ENCODE data around the gene IFT52. TPM values are rescaled to one million over a fixed set of nuclear protein-coding genes. Genes with fewer than 3 reads are reported as not detected.

Gene IFT52, protein sequence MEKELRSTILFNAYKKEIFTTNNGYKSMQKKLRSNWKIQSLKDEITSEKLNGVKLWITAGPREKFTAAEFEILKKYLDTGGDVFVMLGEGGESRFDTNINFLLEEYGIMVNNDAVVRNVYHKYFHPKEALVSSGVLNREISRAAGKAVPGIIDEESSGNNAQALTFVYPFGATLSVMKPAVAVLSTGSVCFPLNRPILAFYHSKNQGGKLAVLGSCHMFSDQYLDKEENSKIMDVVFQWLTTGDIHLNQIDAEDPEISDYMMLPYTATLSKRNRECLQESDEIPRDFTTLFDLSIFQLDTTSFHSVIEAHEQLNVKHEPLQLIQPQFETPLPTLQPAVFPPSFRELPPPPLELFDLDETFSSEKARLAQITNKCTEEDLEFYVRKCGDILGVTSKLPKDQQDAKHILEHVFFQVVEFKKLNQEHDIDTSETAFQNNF
- total RNA-seq (2014; rRNA removed; shearing (Covaris generic)) = 12.9 and 13.7 TPM in 2 replicates
- polyA plus RNA-seq (2015; cell fraction: cytosol; rRNA removed) = 13.3 and 15.8 TPM in 2 replicates
- 6.0 and 6.5 TPM in 2 replicates for polyA plus RNA-seq (2015; cell fraction: nucleus; rRNA removed)

GRCh38 chr20:43590392-43591303, at the start of gene IFT52:
TSS of gene IFT52 (plus strand) at chr20:43590937. CDS start at chr20:43594699, 3,762 bp downstream.
- DNase-seq (ENCODE audit: low read depth) = peak; percentile 86

DNA sequence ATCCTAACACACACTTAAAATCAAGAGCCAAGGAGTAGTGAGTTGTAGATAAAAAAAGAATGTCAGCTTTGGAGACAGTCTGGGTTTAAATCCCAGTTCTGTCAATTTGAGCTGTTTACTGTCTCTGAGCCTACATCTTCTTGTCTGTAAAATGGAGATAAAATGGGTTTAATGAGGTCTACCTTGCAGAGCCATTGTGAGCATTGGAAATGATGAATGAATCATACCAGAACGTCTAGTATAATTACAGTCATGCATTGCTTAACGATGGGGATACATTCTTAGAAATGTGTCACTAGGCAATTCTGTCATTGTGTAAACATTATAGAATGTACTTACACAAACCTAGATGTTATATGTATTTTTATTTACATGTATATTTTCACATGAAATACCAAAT, 49.5 kb upstream of the IFT52 start:
- DNase-seq (ENCODE audit: low read depth) = no peak

DNA sequence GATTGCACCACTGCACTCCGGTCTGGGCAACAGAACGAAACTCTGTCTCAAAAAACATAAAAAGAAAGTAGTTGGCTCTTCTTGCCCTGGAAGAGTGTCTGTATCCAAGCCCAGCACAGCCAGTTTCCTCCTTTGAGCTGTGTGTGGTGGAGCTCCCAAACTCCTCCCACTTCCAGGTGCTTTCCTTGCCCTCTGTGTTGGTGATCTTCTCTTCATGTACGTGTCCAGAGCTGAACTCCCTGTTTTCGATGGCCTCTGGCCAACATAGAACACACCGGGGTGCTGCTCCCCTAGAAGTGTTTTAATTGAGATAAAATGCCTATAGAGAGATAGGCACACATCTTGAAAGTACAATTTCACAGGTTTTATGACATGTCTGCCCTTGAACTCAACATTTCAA, 48.6 kb upstream of the IFT52 start:
- no peak for DNase-seq (ENCODE audit: low read depth)

DNA sequence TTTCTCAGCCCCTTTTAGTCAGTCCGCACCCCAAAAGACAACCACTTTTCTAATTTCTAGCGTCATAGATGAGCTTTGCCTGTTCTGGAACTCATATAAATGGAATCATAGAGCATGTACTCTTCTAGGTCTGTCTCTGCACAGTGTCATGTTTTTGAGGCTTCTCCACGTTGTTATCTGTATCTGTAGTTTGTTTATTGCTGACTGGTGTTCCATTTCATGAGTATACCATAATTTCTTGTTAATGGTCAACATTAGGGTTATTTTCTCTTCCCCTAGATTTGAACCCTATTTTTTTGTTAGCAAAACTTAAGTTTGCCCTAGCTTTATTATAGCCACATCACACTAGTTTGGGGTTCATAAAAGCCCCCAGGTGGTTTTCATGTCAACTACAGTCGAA, 48.1 kb upstream of the IFT52 start:
- no peak for DNase-seq (ENCODE audit: low read depth)

GRCh38 chr20:43543138-43543537, 47.6 kb upstream of the IFT52 start:
- no peak for DNase-seq (ENCODE audit: low read depth)

DNA sequence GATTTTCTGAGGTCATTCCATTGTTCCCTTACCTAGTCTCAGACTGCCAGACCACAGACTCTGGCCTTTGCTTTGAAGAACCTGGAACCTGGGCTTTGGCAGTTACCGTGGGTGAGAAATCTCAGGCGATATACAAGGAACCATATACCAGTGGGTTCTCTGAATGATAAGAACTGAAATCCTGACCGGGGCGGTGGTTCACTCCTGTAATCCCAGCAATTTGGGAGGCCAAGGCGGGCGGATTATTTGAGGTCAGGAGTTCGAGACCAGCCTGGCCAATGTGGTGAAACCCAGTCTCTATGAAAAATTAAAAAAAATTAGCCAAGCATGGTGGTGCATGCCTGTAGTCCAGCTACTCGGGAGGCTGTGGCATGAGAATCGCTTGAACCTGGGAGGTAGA, 46.2 kb upstream of the IFT52 start:
- DNase-seq (ENCODE audit: low read depth) = no peak

DNA sequence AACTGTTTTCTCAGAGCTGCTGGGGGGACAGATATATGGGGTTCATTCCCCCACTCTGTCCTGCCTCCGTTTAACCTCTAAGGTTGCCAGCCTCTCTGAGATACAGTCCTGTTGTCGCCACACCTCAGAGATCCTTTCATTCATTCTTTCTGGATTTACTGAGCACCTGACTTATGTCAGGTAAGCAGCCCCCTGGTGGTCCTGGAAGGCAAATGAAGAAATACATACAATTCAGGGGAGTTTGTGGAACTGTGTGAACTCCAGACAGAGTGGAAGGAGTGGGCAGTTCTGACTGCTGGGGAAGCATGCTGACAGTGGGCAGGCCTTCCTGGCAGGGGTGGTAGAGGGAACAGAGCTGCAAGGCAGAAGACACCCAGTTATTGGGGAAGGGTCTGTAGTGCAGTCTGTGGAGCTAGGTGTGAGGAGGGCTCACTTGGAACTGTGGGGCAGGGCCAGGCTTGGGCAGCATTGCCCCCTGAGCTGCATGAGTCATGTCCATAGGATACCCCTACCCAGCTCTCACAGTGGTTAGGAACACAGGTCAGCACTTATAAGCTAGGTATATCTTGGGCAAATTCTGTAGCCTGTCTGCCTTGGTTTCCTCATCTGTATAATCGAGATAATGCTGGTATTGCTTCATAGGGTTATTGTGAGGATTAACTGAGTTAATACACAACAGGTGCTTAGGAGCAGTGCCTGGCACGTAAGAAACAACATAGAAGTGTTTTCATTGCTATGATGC, 44.7 kb upstream of the IFT52 start:
- DNase-seq (ENCODE audit: low read depth) = no peak

DNA sequence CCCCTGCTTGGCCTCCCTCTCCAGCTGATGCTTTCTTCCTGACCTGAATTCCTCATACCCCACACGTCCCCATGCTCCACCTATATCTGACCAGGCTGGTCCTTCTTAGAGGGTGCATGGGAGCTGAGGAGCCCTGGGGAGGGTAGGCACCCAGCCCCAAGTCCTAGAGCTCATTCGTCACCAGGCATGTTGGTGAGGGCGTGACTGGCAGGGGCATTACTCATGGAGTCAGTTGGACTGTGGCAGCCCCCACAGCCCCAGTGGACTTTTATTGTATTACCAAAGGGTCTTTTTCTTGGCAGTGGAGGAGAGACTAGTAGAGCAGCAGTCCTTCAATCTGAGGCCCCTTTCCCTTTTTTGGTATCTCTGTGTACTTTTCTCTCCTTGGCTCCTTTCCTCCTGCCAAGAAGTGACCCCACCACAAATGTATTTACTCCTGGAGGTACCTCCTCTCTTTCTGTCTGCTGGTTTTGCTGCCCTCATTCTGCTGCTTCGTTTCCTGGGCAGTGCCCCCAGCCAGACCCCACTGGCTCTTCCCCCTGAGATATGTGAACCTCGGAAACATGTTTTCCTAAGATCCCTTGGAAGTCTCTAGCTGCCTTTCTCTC, 42.4 kb upstream of the IFT52 start:
- DNase-seq (ENCODE audit: low read depth) = no peak

DNA sequence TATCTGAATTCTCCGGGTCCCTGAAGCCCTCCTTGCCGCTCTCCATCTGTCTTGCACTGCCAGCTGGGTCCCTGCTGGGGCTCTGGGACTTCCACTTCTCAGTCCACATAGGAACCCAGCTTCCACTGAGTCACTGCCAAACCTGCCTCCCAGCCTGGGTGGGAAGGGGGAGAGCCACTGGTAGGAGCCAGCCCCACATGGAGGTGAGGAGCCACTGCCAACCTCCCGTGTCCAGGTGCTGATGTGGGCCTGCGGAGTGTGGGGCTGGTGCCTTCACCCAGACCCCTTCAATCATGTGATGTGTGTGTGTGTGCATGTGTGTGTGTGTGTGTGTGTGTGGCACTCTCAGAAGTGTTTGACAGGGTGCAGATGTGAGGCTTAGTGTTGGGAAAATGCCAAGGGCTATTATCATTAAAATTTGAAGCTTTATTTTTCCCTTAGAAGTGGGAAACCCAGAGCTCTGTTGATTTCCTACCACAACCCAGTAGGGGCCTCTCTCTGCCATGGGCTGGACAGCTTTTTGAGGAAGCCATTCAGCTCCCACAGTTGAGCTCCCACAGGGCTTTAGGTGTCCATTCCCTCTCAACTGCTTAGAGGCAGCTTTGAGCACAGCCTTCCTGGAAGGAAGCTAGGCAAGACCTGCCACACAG, 41.2 kb upstream of the IFT52 start:
- DNase-seq (ENCODE audit: low read depth) = no peak

GRCh38 chr20:43550456-43550855, 40.3 kb upstream of the IFT52 start:
- no peak for DNase-seq (ENCODE audit: low read depth)

- DNase-seq (ENCODE audit: low read depth) = no peak
These were observed 36.4 kb upstream of the IFT52 start for GRCh38 chr20:43554369-43554768.

- peak; percentile 41 for DNase-seq (ENCODE audit: low read depth)
These were observed 32.2 kb upstream of the IFT52 start, which contains the start of gene SGK2 for GRCh38 chr20:43558412-43559146. TSS of gene SGK2 (plus strand) at chr20:43559027. CDS start at chr20:43566496, 7,469 bp downstream.

DNA sequence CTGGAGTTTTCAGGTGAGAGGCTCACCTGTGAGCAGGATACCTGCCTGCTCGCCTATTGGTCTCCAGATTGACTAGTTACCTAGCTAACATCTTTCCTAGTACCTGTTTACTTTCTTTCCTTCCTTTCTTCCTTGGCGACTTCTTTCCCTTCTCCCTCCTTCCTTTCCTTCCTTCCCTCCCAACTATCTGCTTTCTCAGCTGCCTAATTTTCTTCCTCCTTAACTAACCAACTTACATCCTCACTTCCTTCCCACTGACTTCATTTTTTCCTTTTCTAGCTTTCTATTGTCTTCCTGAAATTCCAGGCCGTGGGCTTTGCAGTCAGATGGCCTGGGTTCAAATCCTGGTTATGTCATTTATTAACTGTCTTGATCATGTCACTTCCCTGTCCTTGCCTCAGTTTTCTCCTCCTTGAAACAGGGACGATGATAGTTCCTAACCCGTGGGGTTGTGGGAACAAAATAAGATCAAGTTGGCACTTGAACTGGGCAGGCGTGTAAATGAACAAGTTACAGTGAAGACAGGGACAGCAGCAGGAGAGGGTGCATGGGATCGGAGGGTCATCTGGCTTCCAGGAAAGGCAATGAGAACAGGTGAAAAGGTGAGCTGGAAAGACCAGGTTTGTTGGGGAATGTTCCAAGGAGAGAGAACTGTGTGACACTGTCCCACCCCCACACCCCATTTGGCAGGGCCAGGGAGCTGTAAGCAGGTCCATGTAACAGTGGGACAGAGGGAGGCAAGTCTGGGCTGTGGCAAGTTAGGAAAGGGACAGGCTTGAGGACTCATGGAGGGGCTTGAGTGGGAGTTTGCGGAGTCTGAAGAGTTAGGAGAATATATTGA, 31.4 kb upstream of the IFT52 start:
- DNase-seq (ENCODE audit: low read depth) = no peak

GRCh38 chr20:43560974-43561373, 29.8 kb upstream of the IFT52 start:
- no peak for DNase-seq (ENCODE audit: low read depth)

- no peak for DNase-seq (ENCODE audit: low read depth)
These were observed 27.3 kb upstream of the IFT52 start for GRCh38 chr20:43563429-43563828.

DNA sequence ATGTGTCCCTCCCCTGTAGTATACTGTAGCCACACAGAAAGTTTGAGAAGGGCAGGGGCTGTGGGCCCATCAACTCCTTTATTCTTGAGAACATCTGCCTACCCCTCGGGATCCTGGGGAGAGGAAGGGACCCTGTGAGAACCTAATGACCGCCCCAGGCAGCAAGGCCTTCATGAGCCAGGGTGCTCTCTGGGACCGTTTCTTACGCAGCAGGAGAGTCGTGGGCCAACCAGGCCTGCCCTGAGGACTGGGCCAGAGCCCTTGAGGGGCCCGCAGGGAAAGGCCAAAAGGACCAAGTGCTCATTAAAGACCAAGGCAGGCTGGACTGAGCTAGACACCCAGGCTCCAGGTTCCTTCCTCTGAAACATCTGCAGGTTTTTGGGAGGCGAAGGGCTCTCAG, 26.7 kb upstream of the IFT52 start:
- no peak for DNase-seq (ENCODE audit: low read depth)

GRCh38 chr20:43564455-43564854, 26.3 kb upstream of the IFT52 start:
- DNase-seq (ENCODE audit: low read depth) = no peak

DNA sequence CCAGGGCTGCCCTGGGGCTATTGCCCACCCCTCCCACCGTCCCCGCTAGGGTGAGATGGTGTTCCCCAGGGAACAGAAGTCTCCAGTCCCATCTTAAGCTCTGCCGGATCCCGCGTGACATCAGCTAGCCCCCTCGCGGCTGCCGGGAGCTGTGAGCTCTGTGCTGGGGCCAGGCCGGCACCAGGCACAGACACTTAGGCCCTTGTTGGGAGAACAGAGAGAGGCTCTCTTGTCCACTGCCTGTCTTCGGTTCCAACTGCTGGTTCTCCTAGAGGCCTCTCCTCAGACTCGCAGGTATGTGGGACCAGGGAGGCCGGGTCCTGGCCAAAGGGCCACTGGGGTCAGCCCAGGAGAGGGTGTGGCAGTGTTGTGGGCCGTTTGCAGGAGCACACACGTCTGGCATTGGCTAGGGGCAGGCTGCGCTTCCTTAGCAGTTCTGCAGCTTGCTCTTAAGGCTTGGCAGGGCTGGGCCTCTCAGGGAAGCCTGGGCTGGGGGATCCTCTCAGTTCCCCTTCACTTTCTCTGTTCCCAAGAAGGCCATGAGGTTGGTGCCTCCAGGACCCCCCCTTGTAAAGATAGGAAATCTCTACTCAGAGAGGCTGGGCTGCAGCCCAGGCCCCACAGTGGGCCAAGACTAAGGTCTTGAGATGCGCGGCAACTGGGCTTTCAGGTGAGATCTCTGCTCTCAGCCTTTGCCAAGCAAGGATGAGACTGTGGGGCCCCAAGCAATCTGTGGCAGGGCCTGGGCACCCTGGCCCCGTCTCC, 25.6 kb upstream of the IFT52 start:
- no peak for DNase-seq (ENCODE audit: low read depth)

All from HT1080 (cell line).